Gastrocnemius medialis (tissue), 4 donors: ENCODE measurements around the gene IDI1. TPM values are rescaled to one million over a fixed set of nuclear protein-coding genes. Genes with fewer than 3 reads are reported as not detected.

Experiments used
- ATAC-seq, 2 donors: fragments of 150-250 bp; one replicate each; pipeline ENCODE4 v1.9.1; 2016
- DNase-seq, 2 donors: peaks; one replicate each; pipeline ENCODE4 v3.0.0-alpha.2; 2019
- H3K27ac ChIP-seq, 4 donors: fragments of 200-600 bp; sonication (generic); 1 replicate in 1 of 4; 2 replicates in 3 of 4; pipeline ENCODE4 v1.5.1; 2016 to 2018; ENCODE audit warnings: mild to moderate bottlenecking in 2 of 4, moderate library complexity in 1 of 4
- H3K27me3 ChIP-seq, 3 donors: fragments of 200-600 bp; sonication (generic) in 2 of 3; 1 replicate in 1 of 3; 2 replicates in 2 of 3; pipeline versions ENCODE4 v1.5.1 to v1.6.0; 2016 to 2019; ENCODE audit warnings: mild to moderate bottlenecking in 1 of 3, moderate library complexity in 1 of 3
- H3K36me3 ChIP-seq, 2 donors: fragments of 200-600 bp; sonication (generic) in 1 of 2; one replicate each; pipeline ENCODE4 v1.5.1; 2017 to 2018
- H3K4me1 ChIP-seq, 2 donors: fragments of 200-600 bp; sonication (generic) in 1 of 2; one replicate each; pipeline ENCODE4 v1.5.1; 2016 to 2017; ENCODE audit warnings: mild to moderate bottlenecking in 2 of 2
- H3K4me3 ChIP-seq, 4 donors: fragments of 200-600 bp; sonication (generic) in 3 of 4; 1 replicate in 1 of 4; 2 replicates in 3 of 4; pipeline ENCODE4 v1.5.1; 2016 to 2019; ENCODE audit warnings: mild to moderate bottlenecking in 2 of 4
- H3K9me3 ChIP-seq, 3 donors: fragments of 200-600 bp; sonication (generic) in 2 of 3; 1 replicate in 1 of 3; 2 replicates in 2 of 3; pipeline ENCODE4 v1.5.1; 2016 to 2019
- POLR2A ChIP-seq, 2 donors: fragments of 450-650 bp; IDR thresholded peaks; one replicate each; pipeline ENCODE4 v1.6.1; 2017; ENCODE audit warnings: antibody characterized with exemption in 2 of 2, mild to moderate bottlenecking in 2 of 2, moderate library complexity in 2 of 2
- in situ Hi-C, 4 donors: fragments of 200-750 bp; cut with MboI; loops; one replicate each; pipeline versions ENCODE4 v1.15.0 to v1.8.0; 2017; ENCODE audit warnings: low sequenced_read_pairs in 4 of 4
- intact Hi-C: fragments of 100-400 bp; cut with DNase I; formaldehyde crosslinking; loops from one replicate; pipeline ENCODE4 v1.15.1; 2023; ENCODE audit warnings: low total_unique reads
- total RNA-seq, 4 donors: library from RNA; depleted of rRNA; stranded (reverse); fragments of >200 nt; gene quantifications; one replicate each; pipeline versions ENCODE4 v1.1.0 to v1.2.3, GENCODE V29; 2016
- TF ChIP-seq, protein P1 (sequence below), 5 experiments: fragments of 450-650 bp in 3 of 5; fragments of 200-600 bp in 2 of 5; sonication (generic) in 2 of 5; IDR thresholded peaks in 4 of 5; conservative IDR thresholded peaks in 1 of 5; 1 replicate in 4 of 5; 2 replicates in 1 of 5; pipeline ENCODE4 v1.5.1; 2016 to 2019; ENCODE audit warnings: antibody characterized with exemption in 5 of 5, mild to moderate bottlenecking in 3 of 5, moderate library complexity in 3 of 5

The IDI1 gene
- total RNA-seq, 4 donors from 2014 or later, result 48.3 to 66.8 (median 66.5) TPM

DNA sequence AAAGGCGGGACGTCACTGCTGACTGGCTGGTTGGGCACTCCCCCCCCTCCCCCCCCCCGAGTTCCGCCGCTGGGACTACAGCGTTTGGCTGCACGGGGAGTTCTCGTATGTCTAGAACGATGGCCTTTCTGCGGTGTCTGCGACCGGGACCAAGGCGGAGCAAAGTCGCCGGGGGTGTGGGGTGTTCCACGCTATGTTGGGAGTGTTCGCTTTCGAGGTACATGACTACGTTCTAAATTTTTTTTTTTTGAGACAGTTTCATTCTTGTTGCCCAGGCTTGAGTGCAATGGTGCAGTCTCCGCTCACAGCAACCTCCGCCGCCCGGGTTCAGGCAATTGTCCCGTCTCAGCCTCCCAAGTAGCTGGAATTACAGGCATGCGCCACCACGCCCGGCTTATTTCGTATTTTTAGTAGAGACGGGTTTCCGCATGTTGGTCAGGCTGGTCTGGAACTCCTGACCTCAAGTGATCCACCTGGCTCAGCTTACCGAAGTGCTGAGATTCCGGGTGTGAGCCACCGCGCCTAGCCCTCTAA is 573 bp upstream of the IDI1 start:
- TF ChIP-seq POLR2A (IDR thresholded peaks at IDR 0.05), result no peak
- TF ChIP-seq, protein P1, sequence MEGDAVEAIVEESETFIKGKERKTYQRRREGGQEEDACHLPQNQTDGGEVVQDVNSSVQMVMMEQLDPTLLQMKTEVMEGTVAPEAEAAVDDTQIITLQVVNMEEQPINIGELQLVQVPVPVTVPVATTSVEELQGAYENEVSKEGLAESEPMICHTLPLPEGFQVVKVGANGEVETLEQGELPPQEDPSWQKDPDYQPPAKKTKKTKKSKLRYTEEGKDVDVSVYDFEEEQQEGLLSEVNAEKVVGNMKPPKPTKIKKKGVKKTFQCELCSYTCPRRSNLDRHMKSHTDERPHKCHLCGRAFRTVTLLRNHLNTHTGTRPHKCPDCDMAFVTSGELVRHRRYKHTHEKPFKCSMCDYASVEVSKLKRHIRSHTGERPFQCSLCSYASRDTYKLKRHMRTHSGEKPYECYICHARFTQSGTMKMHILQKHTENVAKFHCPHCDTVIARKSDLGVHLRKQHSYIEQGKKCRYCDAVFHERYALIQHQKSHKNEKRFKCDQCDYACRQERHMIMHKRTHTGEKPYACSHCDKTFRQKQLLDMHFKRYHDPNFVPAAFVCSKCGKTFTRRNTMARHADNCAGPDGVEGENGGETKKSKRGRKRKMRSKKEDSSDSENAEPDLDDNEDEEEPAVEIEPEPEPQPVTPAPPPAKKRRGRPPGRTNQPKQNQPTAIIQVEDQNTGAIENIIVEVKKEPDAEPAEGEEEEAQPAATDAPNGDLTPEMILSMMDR (IDR thresholded peaks at IDR 0.05 in 4 of 5, conservative IDR thresholded peaks at IDR 0.05 in 1 of 5), result no peak
- in situ Hi-C loops, result no loop called here
- Histone ChIP-seq H3K36me3 (peaks cover 0 to 21% of the 10 kb centered on the region in 2 donors), H3K4me3 (peak overlapping the region; percentile 72 to 87 (median 80)), H3K27me3 (no peaks in the 10 kb centered on the region), H3K9me3 (no peaks in the 10 kb centered on the region), H3K4me1 (peaks cover 57 to 59% of the 10 kb centered on the region in 2 donors), H3K27ac (peak overlapping the region; percentile 91 to 97 (median 96))
- DNase-seq, result peak in 1 of 2 donors; percentile 48
- ATAC-seq, result no peak
- intact Hi-C loops, result loop anchor here (2.0 to 10.0 kb wide), 6 partner anchors 23 to 537 kb away; partner anchors contain the start of genes DIP2C and LARP4B

DNA sequence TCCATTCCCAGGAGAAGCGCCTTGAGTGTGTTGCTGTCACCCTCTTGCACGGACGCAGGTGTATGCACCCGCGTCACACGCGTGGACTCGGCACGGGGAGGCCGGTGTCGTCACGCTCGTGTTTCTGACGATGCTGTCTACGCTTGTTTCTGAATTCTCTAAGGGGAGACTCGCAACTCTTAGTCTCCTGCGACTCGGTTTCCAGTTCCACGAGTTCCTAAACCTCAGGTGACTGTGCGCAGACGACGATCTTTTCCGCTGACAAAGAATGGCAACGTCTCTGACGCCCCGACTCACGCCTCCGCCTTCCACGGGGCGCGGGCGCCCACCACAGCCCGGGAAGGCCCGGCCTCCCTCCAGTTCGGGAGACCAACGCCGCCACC is 579 bp downstream of the IDI1 start:
- peak overlapping the region; percentile 91 to 97 (median 96) for H3K27ac ChIP-seq
- H3K9me3 ChIP-seq, result no peaks in the 10 kb centered on the region
- peaks cover 0 to 16% of the 10 kb centered on the region in 2 donors for H3K36me3 ChIP-seq
- TF ChIP-seq, protein P1 (IDR thresholded peaks at IDR 0.05 in 4 of 5, conservative IDR thresholded peaks at IDR 0.05 in 1 of 5), result no peak
- TF ChIP-seq POLR2A (IDR thresholded peaks at IDR 0.05), result no peak
- in situ Hi-C loops (no loop called here), intact Hi-C loops (loop anchor here (2.0 to 10.0 kb wide), 6 partner anchors 22 to 536 kb away; partner anchors contain the start of genes DIP2C and LARP4B)
- peak overlapping the region; percentile 72 to 87 (median 80) for H3K4me3 ChIP-seq
- DNase-seq (peak; percentile 41 to 53), ATAC-seq (peak; percentile 15 to 16)
- peaks cover 59 to 63% of the 10 kb centered on the region in 2 donors for H3K4me1 ChIP-seq
- no peaks in the 10 kb centered on the region for H3K27me3 ChIP-seq

DNA sequence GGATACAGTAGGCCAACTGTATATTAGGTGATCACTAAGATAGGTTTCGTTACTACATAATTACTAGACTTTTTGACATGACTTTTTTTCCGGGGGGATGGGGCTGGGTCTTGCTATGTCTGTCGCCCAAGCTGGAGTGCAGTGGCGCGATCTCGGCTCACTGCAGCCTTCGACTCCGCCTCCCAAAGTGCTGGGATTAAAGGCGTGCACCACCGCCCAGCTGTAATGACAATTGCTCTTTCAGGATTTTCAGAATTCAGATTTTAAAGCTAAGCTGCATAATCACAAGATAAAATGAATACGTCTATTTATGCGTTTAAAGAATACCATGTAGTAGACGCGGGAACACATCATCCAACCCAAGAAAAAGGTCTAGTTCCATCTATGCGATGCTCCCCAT is 982 bp downstream of the IDI1 start:
- ATAC-seq (no peak), DNase-seq (no peak)
- in situ Hi-C loops (no loop called here), intact Hi-C loops (loop anchor here (2.0 to 10.0 kb wide), 6 partner anchors 21 to 536 kb away; partner anchors contain the start of genes DIP2C and LARP4B)
- TF ChIP-seq, protein P1 (IDR thresholded peaks at IDR 0.05 in 4 of 5, conservative IDR thresholded peaks at IDR 0.05 in 1 of 5), result no peak
- no peak for TF ChIP-seq POLR2A (IDR thresholded peaks at IDR 0.05)
- Histone ChIP-seq H3K27ac (peak overlapping the region; percentile 91 to 97 (median 96)), H3K4me1 (peaks cover 63 to 67% of the 10 kb centered on the region in 2 donors), H3K4me3 (peak overlapping the region; percentile 72 to 87 (median 80)), H3K27me3 (no peaks in the 10 kb centered on the region), H3K36me3 (peaks cover 0 to 16% of the 10 kb centered on the region in 2 donors), H3K9me3 (no peaks in the 10 kb centered on the region)

DNA sequence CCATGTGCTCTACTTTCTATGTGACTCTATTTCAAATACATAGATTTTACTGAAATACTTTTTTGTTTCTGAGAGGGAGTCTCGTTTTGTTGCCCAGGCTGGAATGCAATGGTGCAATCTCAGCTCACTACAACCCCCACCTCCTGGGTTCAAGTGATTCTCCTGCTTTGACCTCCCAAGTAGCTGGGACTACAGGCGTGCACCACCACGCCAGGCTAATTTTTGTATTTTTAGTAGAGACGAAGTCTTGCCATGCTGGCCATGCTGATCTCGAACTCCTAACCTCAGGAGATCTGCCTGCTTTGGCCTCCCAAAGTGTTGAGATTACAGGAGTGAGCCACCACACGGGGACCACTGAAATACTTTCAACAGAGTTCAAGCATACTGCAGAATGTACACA is 3.5 kb downstream of the IDI1 start:
- in situ Hi-C loops (no loop called here), intact Hi-C loops (loop anchor here (5.0 to 10.0 kb wide), 4 partner anchors 173 to 533 kb away; partner anchors contain the start of gene DIP2C)
- no peaks in the 10 kb centered on the region for H3K9me3 ChIP-seq
- ATAC-seq (no peak), DNase-seq (no peak)
- H3K27ac ChIP-seq, result peak overlapping the region; percentile 82 to 93 (median 90)
- TF ChIP-seq POLR2A (IDR thresholded peaks at IDR 0.05), result no peak
- TF ChIP-seq, protein P1 (IDR thresholded peaks at IDR 0.05 in 4 of 5, conservative IDR thresholded peaks at IDR 0.05 in 1 of 5), result no peak
- H3K27me3 ChIP-seq, result no peaks in the 10 kb centered on the region
- peaks cover 0 to 30% of the 10 kb centered on the region in 2 donors for H3K36me3 ChIP-seq
- H3K4me3 ChIP-seq, result no peak overlapping the region
- H3K4me1 ChIP-seq, result peaks cover 53 to 54% of the 10 kb centered on the region in 2 donors
